LNCAP (cell line): Measurements from ENCODE around the gene C13orf46.

Experiments used
- TF ChIP-seq, protein P1 (sequence below): fragments of 450-650 bp; IDR thresholded peaks from 2 replicates; pipeline ENCODE4 v1.5.1; 2017; ENCODE audit warnings: mild to moderate bottlenecking

Gene C13orf46

DNA sequence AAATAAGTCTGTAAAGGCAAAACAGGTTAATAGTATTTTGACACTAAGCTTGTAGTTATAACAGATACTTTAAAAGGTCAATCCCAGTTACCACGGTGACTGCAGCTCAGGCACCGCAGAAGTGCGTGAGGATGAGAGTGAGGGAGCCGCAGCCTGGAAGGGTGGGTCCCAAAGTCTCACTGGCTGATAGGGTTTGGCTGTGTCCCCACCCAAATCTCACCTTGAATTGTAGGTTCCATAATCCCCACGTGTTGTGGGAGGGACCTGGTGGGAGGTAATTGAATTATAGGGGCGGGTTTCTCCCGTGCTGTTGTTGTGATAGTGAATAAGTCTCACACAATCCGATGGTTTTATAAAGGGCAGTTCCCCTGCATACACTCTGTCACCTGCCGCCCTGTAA, 70.0 kb downstream of the C13orf46 start:
- TF ChIP-seq, protein P1, sequence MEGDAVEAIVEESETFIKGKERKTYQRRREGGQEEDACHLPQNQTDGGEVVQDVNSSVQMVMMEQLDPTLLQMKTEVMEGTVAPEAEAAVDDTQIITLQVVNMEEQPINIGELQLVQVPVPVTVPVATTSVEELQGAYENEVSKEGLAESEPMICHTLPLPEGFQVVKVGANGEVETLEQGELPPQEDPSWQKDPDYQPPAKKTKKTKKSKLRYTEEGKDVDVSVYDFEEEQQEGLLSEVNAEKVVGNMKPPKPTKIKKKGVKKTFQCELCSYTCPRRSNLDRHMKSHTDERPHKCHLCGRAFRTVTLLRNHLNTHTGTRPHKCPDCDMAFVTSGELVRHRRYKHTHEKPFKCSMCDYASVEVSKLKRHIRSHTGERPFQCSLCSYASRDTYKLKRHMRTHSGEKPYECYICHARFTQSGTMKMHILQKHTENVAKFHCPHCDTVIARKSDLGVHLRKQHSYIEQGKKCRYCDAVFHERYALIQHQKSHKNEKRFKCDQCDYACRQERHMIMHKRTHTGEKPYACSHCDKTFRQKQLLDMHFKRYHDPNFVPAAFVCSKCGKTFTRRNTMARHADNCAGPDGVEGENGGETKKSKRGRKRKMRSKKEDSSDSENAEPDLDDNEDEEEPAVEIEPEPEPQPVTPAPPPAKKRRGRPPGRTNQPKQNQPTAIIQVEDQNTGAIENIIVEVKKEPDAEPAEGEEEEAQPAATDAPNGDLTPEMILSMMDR = no peak
